Activated T-cell treated with anti-CD3 and anti-CD28 coated beads, Interleukin-2, amount 50 U/mL, for 4 hours (primary cell): Measurements from ENCODE around the gene CAPRIN1. TPM values are rescaled to one million over a fixed set of nuclear protein-coding genes. Genes with fewer than 3 reads are reported as not detected.
"Not testable (repeated sequence)": the region's sequence is repeated elsewhere in the genome, so short reads cannot be mapped to it uniquely, and the experiment has no call there.

Experiments used
- ATAC-seq, 2 donors: fragments of 200-7000 bp; cut with Tn5 transposase; one replicate each; pipeline ENCODE4 v1.10.0; 2021
- DNase-seq: peaks from one replicate; pipeline ENCODE4 v3.0.0-alpha.2; 2020
- H3K27me3 Mint-ChIP-seq: one replicate; pipeline ENCODE4 v1.8.0; 2021; ENCODE audit warnings: low read depth, mixed read lengths
- H3K36me3 Mint-ChIP-seq: one replicate; pipeline ENCODE4 v1.8.0; 2022; ENCODE audit warnings: mixed read lengths; ENCODE audit not compliant: insufficient read depth
- H3K4me1 Mint-ChIP-seq: one replicate; pipeline ENCODE4 v1.8.0; 2021; ENCODE audit warnings: low read depth, mixed read lengths
- H3K4me3 Mint-ChIP-seq: one replicate; pipeline ENCODE4 v1.8.0; 2021; ENCODE audit warnings: mild to moderate bottlenecking, moderate library complexity, mixed read lengths
- H3K9me3 Mint-ChIP-seq: one replicate; pipeline ENCODE4 v1.8.0; 2021; ENCODE audit warnings: mixed read lengths
- total RNA-seq, 3 donors: library from RNA; stranded (reverse); gene quantifications; one replicate each; pipeline ENCODE4 v1.2.1, GENCODE V29; 2021

Gene CAPRIN1
- total RNA-seq, 3 donors from 2014 or later: 315 to 356 (median 341) TPM

DNA sequence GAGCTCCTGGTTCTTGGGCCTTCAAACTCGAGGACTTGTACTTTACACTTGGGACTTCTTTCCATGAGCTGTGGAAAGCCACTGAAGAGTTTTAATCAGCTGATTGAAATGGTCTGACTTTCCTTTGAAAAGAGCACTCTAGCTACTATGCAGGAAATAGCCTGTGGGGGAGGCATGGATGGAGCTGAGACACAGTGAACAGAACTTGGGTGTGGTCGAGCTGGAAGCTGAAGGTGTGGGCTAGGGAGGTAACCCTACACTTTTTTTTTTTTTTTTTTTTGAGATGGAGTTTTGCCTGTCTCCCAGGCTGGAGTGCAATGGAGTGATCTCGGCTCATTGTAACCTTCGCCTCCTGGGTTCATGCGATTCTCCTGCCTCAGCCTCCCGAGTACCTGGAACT is 17.5 kb upstream of the CAPRIN1 start:
- DNase-seq (no peak), ATAC-seq (no peak)
- H3K27me3 Mint-ChIP-seq: peaks cover 2% of the 10 kb centered on the region
- no peaks in the 10 kb centered on the region for H3K4me1 Mint-ChIP-seq
- H3K36me3 Mint-ChIP-seq: no peaks in the 10 kb centered on the region
- no peak overlapping the region for H3K4me3 Mint-ChIP-seq
- no peaks in the 10 kb centered on the region for H3K9me3 Mint-ChIP-seq

DNA sequence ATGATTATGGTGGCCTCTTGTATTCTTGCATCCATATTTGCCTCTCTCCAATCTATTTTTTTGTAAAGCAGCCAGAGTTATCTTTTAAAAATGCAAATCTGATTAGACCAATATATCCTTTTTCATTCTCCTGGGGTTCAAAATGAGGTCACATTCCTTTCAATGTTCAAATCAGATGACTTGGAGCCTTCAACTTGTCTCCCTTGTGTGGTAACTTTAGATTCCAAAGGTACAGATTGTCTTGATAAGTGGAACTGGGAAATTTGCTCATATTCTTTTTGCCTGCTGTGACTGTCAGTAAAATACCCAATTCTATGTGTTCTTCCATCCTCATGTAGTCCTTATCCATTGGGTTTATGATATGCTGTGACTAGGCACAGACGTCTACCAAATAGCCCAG is 15.1 kb upstream of the CAPRIN1 start:
- ATAC-seq (no peak), DNase-seq (no peak)
- Mint-ChIP-seq H3K27me3 (peaks cover 2% of the 10 kb centered on the region), H3K4me3 (no peak overlapping the region), H3K4me1 (no peaks in the 10 kb centered on the region), H3K9me3 (no peaks in the 10 kb centered on the region), H3K36me3 (no peaks in the 10 kb centered on the region)

DNA sequence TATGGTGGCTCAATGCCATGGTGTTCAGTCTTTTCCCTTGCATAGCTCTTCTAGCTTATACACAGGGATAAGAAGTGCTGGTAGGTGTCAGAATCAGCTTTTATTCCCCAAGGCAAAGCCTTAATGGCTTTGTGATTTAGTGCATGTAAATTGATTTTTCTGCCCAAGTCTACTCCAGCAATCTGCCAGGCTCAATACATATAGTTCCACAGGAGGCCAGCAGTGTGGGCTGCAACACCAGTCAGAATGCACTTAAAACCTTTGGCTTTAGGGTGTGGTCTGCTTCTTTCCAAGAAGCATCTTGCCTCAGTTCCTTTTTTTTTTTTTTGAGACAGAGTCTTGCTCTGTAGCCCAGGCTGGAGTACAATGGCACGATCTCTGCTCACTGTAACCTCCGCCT is 14.5 kb upstream of the CAPRIN1 start:
- H3K4me1 Mint-ChIP-seq: no peaks in the 10 kb centered on the region
- peaks cover 2% of the 10 kb centered on the region for H3K27me3 Mint-ChIP-seq
- ATAC-seq (no peak), DNase-seq (no peak)
- H3K4me3 Mint-ChIP-seq: no peak overlapping the region
- no peaks in the 10 kb centered on the region for H3K9me3 Mint-ChIP-seq
- no peaks in the 10 kb centered on the region for H3K36me3 Mint-ChIP-seq

DNA sequence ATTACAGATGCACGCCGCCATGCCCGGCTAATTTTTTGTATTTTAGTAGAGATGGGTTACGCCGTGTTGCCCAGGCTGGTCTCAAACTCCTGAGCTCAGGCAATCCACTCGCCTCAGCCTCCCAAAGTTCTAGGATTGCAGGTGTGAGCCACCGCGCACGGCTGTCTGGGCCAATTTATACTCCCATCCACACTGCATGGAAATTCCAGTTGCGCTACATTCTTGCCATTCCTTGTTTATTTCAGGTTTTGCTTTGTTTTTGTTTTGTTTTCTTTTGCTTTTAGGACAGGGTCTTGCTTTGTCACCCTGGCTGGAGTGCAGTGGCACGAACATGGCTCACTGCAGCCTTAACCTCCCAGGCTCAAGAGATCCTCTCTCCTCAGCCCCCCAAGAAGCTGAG is 11.0 kb upstream of the CAPRIN1 start:
- no peak for DNase-seq
- Mint-ChIP-seq H3K4me1 (peaks cover 5% of the 10 kb centered on the region), H3K36me3 (no peaks in the 10 kb centered on the region), H3K4me3 (no peak overlapping the region), H3K9me3 (no peaks in the 10 kb centered on the region), H3K27me3 (peaks cover 16% of the 10 kb centered on the region)
- no peak for ATAC-seq

DNA sequence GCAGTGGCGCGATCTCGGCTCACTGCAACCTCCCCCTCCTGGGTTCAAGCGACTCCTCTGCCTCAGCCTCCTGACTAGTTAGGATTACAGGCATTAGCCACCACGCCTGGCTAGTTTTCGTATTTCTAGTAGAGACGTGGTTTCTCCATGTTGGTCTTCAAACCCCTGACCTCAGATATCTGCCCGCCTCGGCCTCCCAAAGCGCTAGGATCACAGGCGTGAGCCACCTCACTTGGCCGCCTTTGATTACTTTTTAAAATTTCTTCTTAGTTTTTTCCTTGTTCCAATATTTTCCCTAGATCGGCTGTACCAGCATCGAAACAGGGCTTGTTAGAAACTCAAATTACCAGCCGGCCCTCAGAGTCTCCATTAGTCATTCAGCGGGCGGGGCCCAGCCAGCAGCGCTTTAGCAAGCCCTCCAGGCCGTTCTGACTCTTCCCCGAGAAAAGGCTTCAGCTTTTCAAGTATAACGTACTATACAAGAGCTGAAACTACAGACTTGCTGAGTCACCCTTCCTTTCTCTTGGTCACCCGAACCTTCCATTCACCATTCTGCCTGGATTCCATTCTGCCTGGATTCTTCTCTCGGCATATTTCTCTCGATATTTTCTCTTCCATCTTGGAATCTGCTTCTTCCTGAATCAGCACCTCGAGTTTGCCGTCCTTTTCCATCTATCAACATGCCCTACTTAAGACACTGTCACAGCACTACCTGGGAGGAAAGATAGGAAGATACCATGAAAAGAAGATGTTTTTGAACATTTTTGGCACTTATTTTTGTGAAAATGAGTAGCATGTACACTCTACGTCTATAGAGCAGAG is 6.7 kb upstream of the CAPRIN1 start:
- Mint-ChIP-seq H3K27me3 (peaks cover 14% of the 10 kb centered on the region), H3K4me1 (peaks cover 5% of the 10 kb centered on the region), H3K36me3 (no peaks in the 10 kb centered on the region), H3K4me3 (no peak overlapping the region), H3K9me3 (no peaks in the 10 kb centered on the region)
- DNase-seq: no peak
- ATAC-seq: peak; percentile 46 to 48

DNA sequence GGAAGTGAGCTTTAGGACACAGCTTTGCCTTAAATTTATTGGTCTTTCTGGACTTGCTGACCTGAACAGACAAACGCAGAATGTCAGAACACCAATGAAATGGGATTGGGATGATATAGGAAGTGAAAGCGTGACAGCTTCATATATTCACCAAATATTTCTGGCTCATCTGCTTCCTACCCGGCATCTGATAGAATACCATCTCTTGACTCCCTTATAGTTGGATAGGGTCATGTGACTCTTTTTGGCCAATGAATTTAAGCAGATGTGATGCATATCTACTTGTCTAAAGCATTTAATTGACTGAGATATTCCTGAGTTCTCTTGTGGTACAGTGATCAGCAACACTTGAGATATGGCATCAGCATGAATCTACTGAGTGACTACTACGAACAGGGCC is 2.5 kb upstream of the CAPRIN1 start:
- Mint-ChIP-seq H3K27me3 (peaks cover 10% of the 10 kb centered on the region), H3K4me3 (no peak overlapping the region), H3K9me3 (no peaks in the 10 kb centered on the region), H3K36me3 (peaks cover 8% of the 10 kb centered on the region), H3K4me1 (peaks cover 13% of the 10 kb centered on the region)
- ATAC-seq (no peak), DNase-seq (no peak)

DNA sequence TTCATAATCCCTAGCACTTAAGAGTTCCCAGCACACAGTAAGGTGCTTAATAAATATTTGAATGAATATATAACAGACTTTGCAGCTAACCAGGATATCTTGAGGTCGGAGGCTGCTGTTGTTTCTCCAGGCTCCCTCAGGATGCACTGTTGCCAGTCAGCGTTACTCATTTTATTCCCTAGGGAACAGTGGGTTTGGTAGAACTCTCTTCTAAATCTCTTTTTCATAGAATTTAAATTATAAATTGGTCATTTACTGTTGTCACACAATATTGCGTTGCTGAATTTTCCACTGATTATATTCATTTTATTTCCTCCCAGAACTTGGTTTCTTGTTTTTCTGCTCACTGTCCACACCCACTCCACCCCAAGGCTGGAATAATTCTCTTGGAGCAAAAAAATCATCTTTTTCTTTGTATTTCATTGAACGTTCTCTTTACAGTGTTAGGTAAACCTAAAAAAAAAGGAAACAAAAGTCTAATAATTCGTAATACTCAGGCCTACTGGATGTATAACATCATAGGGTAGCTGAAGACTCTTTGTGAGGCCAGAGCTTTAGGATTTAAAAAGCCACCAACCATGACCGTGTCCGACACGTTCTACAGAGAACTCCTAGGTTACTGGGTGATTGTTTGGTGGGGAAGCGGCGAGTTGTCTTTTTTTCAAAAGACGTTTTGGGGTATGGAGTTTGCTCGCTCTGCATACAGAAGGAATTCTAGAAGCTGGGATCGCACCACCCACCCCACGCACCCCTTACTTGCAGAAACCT is 766 bp upstream of the CAPRIN1 start:
- Mint-ChIP-seq H3K4me1 (peaks cover 17% of the 10 kb centered on the region), H3K27me3 (no peaks in the 10 kb centered on the region), H3K36me3 (peaks cover 8% of the 10 kb centered on the region), H3K9me3 (no peaks in the 10 kb centered on the region), H3K4me3 (peak overlapping the region; percentile 84)
- DNase-seq (no peak), ATAC-seq (no peak)

DNA sequence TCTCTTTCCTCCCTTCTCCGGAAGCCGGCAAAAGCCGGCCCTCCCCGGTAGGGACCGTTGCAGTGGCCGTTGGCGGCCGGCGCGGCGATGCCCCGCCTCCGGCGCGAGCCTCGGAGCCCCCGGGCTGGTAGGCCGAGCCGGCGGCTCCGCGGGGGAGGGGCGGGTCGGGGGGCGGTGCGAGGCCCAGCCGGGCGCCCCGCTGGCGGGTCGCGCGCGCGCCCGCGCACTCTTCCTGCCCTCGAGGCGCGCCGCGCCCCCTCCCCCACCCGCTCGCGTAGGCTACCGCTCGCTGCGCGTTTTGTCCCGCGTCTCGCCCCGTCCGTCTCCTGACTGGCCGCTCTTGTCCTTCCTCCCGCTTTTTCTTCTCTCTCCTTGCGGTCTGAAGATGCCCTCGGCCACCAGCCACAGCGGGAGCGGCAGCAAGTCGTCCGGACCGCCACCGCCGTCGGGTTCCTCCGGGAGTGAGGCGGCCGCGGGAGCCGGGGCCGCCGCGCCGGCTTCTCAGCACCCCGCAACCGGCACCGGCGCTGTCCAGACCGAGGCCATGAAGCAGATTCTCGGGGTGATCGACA is 591 bp downstream of the CAPRIN1 start:
- no peaks in the 10 kb centered on the region for H3K9me3 Mint-ChIP-seq
- H3K36me3 Mint-ChIP-seq: peaks cover 8% of the 10 kb centered on the region
- H3K4me1 Mint-ChIP-seq: peaks cover 26% of the 10 kb centered on the region
- peak; percentile 72 to 75 for ATAC-seq
- H3K27me3 Mint-ChIP-seq: no peaks in the 10 kb centered on the region
- DNase-seq: peak; percentile 88
- H3K4me3 Mint-ChIP-seq: peak overlapping the region; percentile 100

DNA sequence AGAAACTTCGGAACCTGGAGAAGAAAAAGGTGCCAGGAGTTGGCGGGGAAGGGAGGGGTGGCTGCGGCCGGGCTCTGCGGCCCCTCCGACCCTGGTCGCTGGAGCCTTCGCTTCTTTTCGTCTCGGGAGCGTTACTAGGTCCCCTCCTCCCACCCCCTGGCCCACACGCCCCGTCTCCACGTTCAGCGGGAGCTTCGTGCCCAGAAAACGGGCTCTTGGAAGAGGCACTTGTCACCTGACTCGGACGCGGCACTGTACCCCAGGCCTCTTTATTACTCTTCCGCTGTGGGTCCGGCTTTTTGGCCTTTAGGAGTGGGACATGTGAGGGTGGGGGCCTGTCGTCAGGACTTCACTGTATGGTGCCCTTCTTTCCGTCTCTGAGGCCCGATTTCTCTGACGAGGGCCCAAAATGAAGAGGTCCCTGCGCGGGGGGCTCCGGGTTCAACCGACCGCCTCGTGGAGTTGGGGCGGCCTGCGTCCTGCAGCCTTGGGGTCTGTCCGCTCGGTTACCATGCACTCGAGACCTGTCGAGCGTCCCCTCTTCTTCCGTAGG is 1.2 kb downstream of the CAPRIN1 start:
- H3K36me3 Mint-ChIP-seq: peaks cover 8% of the 10 kb centered on the region
- ATAC-seq (peak; percentile 1 to 5), DNase-seq (peak; percentile 29)
- no peaks in the 10 kb centered on the region for H3K27me3 Mint-ChIP-seq
- peaks cover 28% of the 10 kb centered on the region for H3K4me1 Mint-ChIP-seq
- no peaks in the 10 kb centered on the region for H3K9me3 Mint-ChIP-seq
- peak overlapping the region; percentile 100 for H3K4me3 Mint-ChIP-seq

DNA sequence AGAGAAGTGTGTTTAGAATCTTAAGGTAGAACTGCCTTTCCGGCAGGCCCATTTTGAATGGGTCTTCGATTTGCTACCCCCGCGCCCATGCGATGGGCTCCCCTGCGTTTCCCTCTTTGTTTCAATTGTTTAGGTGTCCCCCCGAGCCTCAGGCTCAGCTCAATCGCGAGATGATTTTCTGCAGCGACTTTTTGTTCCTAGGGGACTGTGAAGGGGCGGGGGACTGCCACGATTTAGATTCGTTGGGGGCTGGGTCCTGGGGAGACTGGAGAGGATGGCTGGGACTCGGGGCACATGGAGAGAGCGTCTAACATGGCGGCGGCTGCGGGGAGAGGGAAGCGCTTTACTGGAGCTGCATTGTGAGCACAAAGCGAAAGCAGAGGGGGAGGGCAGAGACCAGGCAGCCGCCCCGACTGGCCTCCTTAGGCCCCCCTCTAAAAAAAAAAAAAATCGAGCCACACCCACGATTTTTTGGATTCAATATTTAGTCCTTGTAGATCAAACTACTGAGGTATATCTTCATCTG is 1.7 kb downstream of the CAPRIN1 start:
- ATAC-seq (peak; percentile 58 to 60), DNase-seq (peak; percentile 76)
- H3K4me1 Mint-ChIP-seq: peaks cover 29% of the 10 kb centered on the region
- peaks cover 8% of the 10 kb centered on the region for H3K36me3 Mint-ChIP-seq
- peak overlapping the region; percentile 100 for H3K4me3 Mint-ChIP-seq
- no peaks in the 10 kb centered on the region for H3K27me3 Mint-ChIP-seq
- H3K9me3 Mint-ChIP-seq: no peaks in the 10 kb centered on the region

DNA sequence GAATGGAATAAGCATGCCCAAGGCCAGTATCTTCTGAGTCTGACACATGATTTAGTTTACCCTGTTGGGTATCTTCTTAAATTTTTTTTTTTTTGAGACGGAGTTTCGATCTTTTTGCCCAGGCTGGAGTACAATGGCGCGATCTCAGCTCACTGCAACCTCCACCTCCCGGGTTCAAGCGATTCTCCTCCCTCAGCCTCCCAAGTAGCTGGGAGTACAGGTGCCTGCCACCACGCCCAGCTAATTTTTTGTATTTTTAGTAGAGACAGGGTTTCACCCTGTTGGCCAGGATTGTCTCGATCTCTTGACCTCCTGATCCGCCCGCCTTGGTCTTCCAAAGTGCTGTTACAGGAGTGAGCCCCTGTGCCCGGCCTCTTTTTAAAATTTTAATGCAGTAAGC is 2.8 kb downstream of the CAPRIN1 start:
- Mint-ChIP-seq H3K36me3 (peaks cover 14% of the 10 kb centered on the region), H3K4me1 (peaks cover 40% of the 10 kb centered on the region), H3K4me3 (peak overlapping the region; percentile 100)
- H3K9me3 Mint-ChIP-seq, DNase-seq, ATAC-seq, H3K27me3 Mint-ChIP-seq: not testable (repeated sequence)

DNA sequence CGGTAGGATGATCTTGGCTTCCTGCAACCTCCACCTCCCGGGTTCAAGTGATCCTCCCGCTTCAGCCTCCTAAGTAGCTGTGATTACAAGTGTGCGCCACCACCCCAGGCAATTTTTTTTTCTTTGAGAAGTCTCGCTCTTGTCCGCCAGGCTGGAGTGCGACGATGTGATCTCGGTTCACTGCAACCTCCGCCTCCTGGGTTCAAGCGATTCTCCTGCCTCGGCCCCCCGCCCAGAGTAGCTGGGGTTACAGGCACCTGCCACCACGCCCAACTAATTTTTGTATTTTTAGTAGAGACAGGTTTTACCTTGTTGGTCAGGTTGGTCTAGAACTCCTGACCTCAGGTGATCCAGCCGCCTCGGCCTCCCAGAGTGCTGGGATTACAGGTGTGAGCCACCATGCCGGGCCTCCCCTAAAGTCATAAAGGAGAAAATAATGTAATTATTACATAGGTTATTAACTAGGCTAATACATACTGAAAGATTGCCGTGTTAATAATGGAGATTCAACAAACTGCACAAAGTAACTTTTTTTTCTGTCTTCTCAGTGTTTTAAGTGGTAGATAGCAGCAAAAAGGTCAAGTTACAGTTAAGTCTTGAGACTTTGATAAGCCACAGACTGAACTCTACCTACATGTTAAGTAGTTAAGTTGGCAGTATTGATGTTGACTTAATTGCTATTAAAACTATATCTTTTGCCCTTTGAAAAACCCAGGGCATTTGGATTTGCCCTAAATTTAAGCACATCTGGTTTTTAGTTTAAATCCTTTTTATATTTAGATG is 3.9 kb downstream of the CAPRIN1 start:
- no peak for ATAC-seq
- no peak for DNase-seq
- Mint-ChIP-seq H3K9me3 (no peaks in the 10 kb centered on the region), H3K27me3 (no peaks in the 10 kb centered on the region), H3K36me3 (peaks cover 17% of the 10 kb centered on the region), H3K4me3 (peak overlapping the region; percentile 59), H3K4me1 (peaks cover 44% of the 10 kb centered on the region)

DNA sequence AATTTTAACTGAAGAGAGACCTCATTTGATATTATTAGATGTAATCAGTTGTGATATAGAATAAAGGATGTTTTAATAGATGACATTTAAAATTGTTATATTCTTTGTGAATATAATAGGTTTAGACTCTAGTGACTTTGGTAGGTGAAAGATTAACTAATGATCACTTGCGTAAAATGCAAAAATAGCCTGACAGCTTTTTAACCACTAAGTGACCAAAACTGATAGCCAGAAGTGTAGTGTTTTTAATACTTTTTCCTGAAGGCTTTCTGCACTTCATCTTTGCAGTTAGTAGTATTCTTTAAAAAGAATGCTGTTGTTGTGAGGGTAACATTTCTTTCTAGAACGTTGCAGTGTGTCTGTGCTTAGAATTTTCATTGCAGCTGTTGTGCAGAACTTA is 5.1 kb downstream of the CAPRIN1 start:
- ATAC-seq: no peak
- no peaks in the 10 kb centered on the region for H3K9me3 Mint-ChIP-seq
- H3K27me3 Mint-ChIP-seq: no peaks in the 10 kb centered on the region
- peak overlapping the region; percentile 46 for H3K4me3 Mint-ChIP-seq
- H3K4me1 Mint-ChIP-seq: peaks cover 43% of the 10 kb centered on the region
- peaks cover 17% of the 10 kb centered on the region for H3K36me3 Mint-ChIP-seq
- no peak for DNase-seq
